ENCODE data around the gene WWOX. TPM values are rescaled to one million over a fixed set of nuclear protein-coding genes. Genes with fewer than 3 reads are reported as not detected.

Gene WWOX
- total RNA-seq, 1 donor from 2014 or later, result 19.1 TPM

GRCh38 chr16:78735337-78735736 is 635.9 kb downstream of the WWOX start:
- DNase-seq (ENCODE audit: extremely low read depth, low read depth, low spot score), result no peak

DNA sequence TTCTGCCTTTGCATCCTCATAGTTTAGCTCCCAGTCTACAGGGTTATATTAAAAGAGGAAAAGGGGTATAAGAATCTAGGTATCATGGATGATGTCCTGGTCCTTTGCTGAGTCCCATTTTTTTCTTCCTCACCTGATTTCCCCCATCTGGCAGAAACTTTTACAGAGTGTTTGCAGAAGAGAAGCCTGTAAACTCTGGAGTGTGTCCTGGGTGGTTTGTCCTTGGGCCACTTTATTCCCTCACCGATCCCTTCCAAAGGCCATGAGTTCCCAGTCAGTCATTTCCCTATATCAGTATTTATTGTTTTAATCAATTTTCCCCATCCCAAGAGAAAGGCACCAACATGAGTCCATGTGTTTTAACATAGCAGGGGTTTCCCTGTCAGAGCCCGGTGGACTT is 638.2 kb downstream of the WWOX start:
- no peak for DNase-seq (ENCODE audit: extremely low read depth, low read depth, low spot score)

- no peak for DNase-seq (ENCODE audit: extremely low read depth, low read depth, low spot score)
These were observed 639.1 kb downstream of the WWOX start for GRCh38 chr16:78738557-78738956.

- no peak for DNase-seq (ENCODE audit: extremely low read depth, low read depth, low spot score)
These were observed 640.8 kb downstream of the WWOX start for GRCh38 chr16:78740269-78740668.

DNA sequence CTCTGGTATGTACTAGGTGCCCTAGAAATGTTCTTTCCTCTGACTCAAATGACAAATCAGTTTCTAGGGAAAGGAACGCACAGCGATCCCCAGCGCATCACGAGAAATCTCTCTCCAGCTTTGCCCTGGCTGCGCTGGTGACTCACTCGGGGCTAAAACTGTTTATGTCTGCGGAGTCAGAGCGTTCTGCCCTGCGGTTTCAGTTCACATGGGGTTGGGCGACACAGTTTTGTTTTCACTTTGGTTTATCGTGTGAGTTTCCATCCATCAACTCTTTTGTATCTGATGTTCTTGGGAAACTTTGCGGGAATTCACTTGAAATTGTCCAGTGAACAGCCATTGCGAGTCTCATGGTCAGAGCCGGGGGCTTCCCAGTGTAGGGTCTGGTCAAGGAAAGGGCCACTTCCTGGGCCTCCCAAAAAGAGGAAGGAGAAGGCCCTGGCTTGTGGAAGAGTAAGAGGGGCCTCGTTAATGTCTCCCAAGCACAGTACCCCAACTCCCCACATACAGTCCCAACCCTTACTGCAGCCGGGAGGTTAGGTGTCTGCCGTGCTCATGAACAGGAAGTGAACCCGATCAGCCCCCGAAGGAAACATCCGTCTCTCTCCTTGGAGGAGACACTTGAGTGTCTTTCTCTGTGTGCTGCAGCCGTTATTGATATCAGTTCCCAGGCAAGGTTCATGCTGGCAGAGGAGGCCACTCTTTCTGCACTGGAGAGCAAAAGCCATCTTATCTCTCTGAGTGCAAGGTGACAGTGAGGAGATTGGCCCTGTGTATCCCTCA is 643.2 kb downstream of the WWOX start:
- no peak for DNase-seq (ENCODE audit: extremely low read depth, low read depth, low spot score)

- DNase-seq (ENCODE audit: extremely low read depth, low read depth, low spot score), result no peak
These were observed 644.1 kb downstream of the WWOX start for GRCh38 chr16:78743556-78743955.

DNA sequence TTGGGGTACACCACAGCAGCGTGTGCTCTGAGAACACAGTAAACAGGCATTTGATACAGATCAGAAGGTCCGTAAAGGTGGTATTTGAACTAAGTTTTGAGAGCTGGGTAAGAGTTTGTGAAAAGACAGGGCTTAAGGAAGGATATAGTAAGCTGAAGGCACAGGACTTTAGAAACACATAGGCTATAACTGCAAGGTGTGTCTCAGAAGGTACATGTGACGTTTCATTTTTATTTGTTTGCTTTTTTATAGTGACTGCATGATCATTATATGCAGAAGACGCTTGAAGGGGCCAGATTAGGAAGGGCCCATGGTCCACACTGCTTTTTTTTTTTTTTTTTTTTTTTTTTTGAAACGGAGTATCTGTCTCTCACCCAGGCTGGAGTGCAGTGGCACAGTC is 644.6 kb downstream of the WWOX start:
- DNase-seq (ENCODE audit: extremely low read depth, low read depth, low spot score), result no peak

DNA sequence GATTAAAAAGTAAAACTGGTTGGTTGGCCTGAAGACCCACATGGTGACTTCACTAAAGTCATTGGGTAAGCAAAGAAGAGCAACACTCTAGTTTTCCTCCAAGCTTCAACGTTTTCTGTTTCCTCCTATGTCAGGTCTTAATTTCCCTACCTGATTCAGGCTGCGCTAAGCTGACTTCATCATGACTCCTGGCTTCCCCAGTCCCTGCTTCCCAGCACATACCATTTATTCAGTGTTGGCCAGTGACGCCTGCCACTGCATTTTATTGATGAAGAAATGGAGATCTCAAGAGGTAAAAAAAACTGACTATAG is 645.3 kb downstream of the WWOX start:
- no peak for DNase-seq (ENCODE audit: extremely low read depth, low read depth, low spot score)

DNA sequence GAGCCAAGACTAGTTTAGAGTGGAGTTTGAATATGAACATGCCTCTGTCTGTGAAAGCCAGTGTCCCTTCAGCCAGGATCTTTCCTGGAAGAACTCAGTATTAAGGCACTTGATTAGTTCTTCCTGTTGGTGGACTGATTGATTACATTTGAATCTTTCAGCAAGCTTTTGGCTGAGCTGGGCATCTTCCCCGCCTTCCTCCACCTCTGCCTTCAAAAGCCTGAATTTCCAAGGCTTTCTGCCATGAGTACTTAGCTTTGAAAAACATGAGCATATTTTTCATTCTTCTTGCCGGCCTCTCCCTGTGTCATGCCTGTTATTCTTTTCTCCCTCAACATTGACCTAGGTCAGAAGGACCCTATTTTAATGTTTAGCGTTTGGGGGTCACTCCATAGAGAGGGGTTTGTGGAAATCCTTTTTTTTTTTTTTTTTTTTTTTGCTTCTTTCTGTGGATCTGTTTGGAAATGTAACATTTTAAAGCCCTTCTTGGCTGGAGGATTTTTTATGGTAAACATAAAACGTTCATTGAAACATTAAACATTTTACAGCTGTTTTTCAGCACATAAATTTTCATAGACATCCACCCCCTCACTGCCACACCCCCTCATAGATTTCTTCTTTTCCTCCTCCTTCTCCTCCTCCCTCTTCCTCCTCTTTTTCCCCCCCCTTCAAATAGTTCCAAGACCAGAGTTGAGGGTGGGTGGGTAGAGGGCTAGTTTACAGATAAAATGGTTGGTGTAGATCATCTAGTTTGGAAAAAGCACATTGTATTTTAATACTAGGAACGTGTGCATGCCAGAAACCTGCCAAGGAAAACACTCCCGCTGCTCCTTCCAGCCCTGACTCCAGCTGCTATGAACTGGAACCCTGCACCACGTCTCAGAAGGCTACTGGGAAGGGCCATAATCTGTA is 645.9 kb downstream of the WWOX start:
- no peak for DNase-seq (ENCODE audit: extremely low read depth, low read depth, low spot score)

DNA sequence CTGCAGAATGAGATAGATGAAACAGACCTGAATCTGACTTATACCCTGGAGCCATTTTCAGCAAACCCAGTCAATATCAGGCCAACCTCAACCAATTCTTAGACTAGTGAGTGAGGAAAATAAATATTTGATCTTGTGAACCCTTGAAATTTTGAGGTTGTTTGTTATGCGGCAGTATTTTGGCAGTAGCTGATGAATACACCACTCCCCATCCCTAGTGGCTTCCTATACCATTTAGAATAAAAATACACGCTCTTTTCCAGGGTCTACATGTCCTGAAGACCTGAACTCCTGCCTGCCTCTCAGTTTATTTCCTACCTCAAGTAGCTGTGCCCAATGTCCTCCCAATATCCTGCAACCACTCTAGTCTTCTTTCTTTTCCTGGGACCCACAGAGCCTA is 647.3 kb downstream of the WWOX start:
- no peak for DNase-seq (ENCODE audit: extremely low read depth, low read depth, low spot score)

DNA sequence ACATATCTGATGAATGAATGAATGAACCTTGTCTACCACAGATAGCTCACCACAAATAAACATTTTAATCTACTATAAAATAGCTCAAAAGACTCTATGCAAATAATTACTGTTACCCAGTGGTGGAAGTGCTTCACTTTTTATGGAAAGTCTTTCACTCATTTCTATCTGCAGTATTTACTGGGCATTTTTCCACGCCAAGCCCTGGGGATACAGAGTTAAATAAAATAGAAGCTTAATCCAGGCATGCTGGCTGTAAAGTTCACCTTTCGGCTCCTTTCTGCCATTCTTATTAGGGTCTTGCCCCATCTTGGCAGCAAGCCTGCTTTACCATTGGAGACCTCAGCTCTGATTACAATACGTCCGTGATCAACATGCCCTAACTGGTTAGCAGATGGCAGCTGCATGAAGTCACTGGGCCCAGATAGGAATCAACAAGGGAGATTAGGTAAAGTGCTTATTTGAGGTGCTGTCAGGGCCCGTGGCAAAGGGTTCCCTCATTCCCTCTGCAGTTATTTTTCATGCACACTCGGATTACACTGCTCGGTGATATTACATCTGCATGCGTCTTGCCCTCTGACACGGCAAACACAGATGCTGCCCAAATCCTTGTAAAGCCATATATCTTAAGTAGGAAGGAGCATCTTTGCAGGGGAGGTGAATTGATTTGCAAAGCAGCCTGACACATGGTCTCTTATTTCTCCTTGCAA is 648.9 kb downstream of the WWOX start:
- no peak for DNase-seq (ENCODE audit: extremely low read depth, low read depth, low spot score)

- DNase-seq (ENCODE audit: extremely low read depth, low read depth, low spot score), result no peak
These were observed 650.4 kb downstream of the WWOX start for GRCh38 chr16:78749745-78750268.

DNA sequence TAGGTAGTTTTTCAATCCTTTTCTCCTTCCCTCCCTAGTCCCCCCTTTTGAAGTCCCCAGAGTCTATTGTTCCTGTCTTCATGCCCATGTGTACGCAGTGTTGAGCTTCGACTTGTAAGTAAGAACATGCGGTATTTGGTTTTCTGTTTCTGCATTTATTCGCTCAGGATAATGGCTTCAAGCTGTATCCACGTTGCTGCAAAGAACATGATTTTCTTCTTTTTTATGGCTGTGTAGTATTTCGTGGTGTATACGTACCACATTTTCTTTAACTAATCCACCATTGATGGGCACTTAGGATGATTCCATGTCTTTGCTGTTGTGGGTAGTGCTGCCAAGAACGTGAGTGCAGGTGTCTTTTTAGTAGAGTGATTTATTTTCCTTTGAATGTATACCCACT is 651.2 kb downstream of the WWOX start:
- DNase-seq (ENCODE audit: extremely low read depth, low read depth, low spot score), result no peak

- no peak for DNase-seq (ENCODE audit: extremely low read depth, low read depth, low spot score)
These were observed 652.1 kb downstream of the WWOX start for GRCh38 chr16:78751601-78752000.

GRCh38 chr16:78754713-78755112 is 655.3 kb downstream of the WWOX start:
- no peak for DNase-seq (ENCODE audit: extremely low read depth, low read depth, low spot score)

DNA sequence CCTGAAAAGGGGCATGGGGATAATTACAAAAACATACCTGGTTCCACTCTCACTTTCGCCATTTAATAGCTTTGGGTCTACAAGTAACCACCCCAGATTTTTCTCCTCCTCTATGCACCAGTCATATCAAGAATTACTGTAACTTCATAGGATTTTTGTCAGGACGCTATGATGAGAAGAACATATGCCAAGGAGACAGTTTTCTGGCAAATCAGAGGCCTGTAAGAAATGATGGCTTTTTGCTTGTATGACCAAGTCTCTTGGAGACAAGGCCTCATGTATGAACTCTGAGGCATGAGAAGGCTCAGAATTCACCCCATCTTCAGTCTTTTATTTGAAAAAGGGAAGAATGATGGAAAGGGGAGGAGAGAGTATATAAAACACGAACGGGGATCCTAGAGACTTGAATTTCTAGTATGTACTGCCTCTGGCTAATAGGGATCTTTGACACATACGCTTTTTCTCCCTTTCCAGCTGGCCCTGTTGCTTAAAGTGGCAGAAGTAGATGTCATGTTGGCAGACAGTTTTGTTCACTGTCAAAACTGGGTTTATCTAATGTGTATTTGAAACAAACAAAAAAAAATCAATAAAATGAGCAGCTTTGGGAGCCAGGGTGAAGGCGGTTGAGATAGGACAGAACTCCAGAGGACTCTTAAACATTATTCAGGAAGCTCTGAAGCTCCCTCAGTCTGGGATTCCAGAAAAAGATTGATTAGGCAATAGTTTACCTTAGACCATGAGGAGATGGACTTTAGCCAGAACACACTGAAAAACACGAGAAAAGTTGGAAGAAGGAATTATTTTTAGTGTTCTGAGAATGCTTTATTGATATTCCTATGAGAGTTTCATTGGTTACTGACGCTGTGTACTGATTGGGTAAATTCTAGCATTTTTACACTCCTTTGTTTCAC is 656.6 kb downstream of the WWOX start:
- no peak for DNase-seq (ENCODE audit: extremely low read depth, low read depth, low spot score)

DNA sequence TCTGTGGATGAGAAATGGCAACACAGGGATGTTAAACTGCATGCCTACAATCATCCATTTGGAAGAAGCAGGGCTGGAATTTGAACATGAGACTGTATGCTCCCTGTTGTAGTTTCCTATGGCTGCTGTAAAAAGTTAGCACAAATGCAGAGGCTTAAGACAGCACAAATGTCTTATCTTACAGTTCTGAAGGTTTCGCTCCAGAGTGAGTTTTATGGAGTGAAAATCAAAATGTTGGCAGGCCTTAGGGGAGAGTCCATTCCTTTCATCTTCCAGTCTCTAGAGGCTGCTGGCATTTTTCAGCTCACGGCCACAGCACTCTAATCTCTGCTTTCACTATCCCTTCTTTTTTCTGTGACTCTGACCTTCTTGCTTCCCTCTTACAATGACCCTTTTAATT is 660.1 kb downstream of the WWOX start:
- no peak for DNase-seq (ENCODE audit: extremely low read depth, low read depth, low spot score)

DNA sequence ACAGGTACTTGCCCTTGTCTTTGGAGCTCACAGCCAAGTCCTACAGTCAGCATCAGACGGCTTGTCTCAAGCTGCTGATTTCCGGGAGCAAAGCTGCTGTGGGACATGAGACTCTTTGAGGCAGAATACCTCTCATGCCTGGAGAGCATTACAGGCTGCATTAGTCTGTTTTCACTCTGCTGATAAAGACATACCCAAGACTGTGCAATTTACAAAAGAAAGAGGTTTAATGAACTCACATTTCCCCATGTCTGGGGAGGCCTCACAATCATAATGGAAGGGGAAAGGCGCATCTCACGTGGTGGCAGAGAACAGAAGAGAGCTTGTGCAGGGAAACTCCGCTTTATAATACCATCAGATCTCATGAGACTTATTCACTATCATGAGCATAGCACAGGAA is 661.2 kb downstream of the WWOX start:
- no peak for DNase-seq (ENCODE audit: extremely low read depth, low read depth, low spot score)

DNA sequence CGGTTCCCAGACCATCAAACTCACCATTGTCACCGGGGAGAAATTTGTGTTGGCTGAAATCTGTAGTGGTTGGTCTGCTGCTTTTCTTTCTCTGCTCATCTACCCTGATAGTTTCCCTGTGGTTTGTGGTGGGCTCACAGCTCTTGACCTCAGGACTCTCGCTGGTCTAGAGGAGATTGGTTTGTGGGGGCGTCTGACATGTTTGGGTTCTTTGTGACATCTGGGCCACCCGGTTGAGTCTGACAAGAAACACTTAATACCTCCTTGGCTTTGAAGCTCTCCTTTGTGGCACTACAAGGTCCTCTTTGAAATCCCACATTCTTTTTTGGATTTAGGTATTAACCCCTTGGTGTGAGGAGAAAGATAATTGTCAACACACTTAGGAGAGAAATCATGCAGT is 662.0 kb downstream of the WWOX start:
- no peak for DNase-seq (ENCODE audit: extremely low read depth, low read depth, low spot score)

DNA sequence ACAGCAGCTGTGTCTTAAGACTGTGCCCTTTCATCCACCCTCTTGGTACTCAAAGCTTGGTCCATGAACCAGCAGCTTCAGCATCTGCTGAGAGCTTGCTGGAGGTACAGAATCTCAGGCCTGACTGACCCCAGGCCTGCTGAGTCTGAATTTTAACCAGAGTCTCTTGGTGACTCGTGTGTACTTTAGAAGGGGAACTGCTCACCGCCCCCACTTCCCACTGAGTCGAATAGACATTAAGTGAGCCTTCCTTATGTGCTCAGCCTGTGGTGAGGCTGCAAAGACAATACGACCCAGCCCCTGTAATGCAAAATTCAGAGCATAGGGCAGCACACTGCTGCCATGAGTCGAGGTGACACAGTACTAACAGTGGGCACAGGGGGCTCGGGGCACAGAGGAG is 662.8 kb downstream of the WWOX start:
- DNase-seq (ENCODE audit: extremely low read depth, low read depth, low spot score), result no peak
